Measurements from ENCODE around the gene GRPEL2. TPM values are rescaled to one million over a fixed set of nuclear protein-coding genes. Genes with fewer than 3 reads are reported as not detected.

GRPEL2 gene
- polyA plus RNA-seq, 3 donors, result 16.5 to 19.8 (median 18.7) TPM

GRCh38 chr5:149344151-149344550, 1.1 kb upstream of the GRPEL2 start:
- no peak for DNase-seq (ENCODE audit: extremely low read depth in 1 of 11, low read depth in 9 of 11, low spot score in 4 of 11)

- no peak for DNase-seq (ENCODE audit: extremely low read depth in 1 of 11, low read depth in 9 of 11, low spot score in 4 of 11)
Observed at GRCh38 chr5:149345892-149346222, 558 bp downstream of the GRPEL2 start.

- DNase-seq (ENCODE audit: extremely low read depth in 1 of 11, low read depth in 9 of 11, low spot score in 4 of 11), result no peak
Observed at GRCh38 chr5:149348518-149348917, 3.2 kb downstream of the GRPEL2 start.

GRCh38 chr5:149349382-149349781, 4.1 kb downstream of the GRPEL2 start:
- DNase-seq (ENCODE audit: extremely low read depth in 1 of 11, low read depth in 9 of 11, low spot score in 4 of 11), result no peak

- DNase-seq (ENCODE audit: extremely low read depth in 1 of 11, low read depth in 9 of 11, low spot score in 4 of 11), result no peak
Observed at GRCh38 chr5:149352169-149352568, 6.9 kb downstream of the GRPEL2 start.

GRCh38 chr5:149353911-149354310, 8.6 kb downstream of the GRPEL2 start:
- DNase-seq (ENCODE audit: extremely low read depth in 1 of 11, low read depth in 9 of 11, low spot score in 4 of 11), result no peak

- no peak for DNase-seq (ENCODE audit: extremely low read depth in 1 of 11, low read depth in 9 of 11, low spot score in 4 of 11)
Observed at GRCh38 chr5:149355688-149356087, 10.4 kb downstream of the GRPEL2 start.

DNA sequence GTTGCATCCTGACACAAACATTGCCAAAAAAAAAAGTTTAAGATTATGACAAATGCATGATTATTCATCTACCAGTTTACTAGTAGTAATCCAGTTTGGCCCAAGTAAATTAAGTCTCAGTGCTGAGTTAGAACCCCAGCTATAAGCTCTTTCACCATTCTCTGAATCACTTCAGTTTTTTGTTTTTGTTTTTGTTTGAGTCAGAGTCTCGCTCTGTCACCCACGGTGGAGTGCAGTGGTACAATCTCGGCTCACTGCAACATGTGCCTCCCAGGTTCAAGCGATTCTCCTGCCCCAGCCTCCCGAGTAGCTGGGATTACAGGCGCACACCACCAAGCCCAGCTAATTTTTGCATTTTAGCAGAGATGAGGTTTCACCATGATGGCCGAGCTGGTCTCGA, 11.1 kb downstream of the GRPEL2 start:
- DNase-seq (ENCODE audit: extremely low read depth in 1 of 11, low read depth in 9 of 11, low spot score in 4 of 11), result no peak

DNA sequence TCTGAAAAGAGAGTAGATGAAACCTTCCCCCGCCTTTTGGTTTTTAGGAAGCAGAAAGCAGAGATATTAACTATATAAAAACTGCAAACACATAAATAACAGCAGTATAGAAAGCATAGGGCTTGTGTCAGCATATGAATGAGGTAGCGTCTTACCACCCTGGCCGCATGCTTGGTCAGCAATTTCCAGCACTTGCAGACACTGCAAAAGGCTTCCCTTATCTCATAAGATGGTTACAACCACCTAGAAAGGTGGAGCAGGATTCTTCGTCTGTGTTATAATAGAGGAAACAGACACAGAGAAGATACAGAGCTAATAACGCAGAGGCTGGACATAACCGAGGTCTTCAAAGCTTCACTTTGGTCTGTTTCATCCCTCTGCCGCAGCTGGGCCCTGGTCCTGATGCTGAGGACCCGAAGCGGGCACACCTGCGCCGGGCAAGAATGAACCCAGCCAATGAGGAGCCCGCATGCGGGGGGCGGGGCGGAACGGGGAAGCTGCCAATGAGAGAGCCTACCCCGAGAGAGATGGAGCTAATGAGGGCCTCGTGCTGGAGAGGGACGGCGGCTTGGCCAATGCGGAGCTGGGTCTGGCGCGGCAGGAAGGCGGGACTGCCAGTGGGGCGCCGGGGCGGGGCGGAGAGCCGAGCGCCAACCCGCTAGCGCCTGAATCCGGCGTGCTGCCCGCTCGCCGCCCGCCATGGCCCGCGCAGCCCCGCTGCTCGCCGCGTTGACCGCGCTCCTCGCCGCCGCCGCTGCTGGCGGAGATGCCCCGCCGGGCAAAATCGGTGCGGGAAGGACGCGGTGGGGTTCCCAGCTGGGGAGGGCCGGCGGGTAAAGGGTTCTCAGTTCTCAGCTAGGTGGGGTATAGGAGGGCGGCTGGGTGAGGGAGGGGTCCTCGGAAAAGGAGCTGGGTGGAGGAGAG, 12.3 kb downstream of the GRPEL2 start, which contains the start of gene PCYOX1L:
TSS of gene PCYOX1L (plus strand) at position 677 of the 924 bp plus-strand sequence. CDS start at position 700, 23 bp downstream.
- DNase-seq (ENCODE audit: extremely low read depth in 1 of 11, low read depth in 9 of 11, low spot score in 4 of 11), result peak in 10 of 11 donors; percentile 79 to 93 (median 89)

DNA sequence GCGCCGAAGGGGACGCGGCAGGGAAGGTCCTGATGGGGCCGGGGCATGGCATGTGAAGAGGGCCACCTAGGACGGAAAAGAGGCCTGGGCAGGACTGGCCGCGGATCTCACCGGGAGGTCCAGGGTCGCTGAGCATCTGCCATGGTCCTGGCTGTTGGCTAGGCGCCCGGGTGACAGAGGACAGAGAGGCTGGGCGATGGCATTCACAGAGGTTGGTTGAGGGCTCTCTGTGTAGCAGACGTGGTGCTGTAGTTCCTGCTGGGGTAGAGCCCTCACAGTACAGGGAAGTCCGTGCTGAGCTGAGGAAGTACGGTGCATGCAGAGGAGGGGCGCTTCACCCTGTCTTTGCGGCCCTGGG, 13.0 kb downstream of the GRPEL2 start:
- no peak for DNase-seq (ENCODE audit: extremely low read depth in 1 of 11, low read depth in 9 of 11, low spot score in 4 of 11)

DNA sequence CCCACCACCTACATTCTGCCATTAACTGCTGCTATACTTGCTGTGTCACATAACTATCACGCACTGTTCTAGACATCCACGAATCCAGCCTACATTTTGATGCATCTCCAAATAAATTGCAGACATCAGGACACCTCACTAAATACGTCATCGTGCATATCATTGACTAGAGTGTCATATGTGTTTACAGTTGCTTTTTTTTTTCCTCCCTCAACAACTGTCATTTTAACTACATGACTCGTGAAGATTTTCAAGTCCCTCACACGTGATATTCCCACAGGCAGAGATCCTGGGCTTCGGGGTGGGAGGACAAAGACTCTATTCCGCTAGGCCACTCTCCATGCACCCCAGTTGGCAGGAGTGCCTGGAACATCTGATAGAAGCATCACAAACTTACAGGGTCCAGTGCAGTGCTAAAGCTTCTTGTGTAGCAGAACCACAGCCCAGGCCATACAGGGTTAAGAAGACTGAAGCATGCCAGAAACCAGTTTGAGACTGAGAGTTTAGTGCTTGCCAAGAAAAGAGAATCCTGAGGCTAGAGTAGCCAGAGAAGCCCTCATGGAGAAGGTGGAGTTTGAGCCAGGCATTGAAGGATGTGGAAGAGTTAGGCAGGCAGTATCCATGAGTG, 13.7 kb downstream of the GRPEL2 start:
- no peak for DNase-seq (ENCODE audit: extremely low read depth in 1 of 11, low read depth in 9 of 11, low spot score in 4 of 11)

DNA sequence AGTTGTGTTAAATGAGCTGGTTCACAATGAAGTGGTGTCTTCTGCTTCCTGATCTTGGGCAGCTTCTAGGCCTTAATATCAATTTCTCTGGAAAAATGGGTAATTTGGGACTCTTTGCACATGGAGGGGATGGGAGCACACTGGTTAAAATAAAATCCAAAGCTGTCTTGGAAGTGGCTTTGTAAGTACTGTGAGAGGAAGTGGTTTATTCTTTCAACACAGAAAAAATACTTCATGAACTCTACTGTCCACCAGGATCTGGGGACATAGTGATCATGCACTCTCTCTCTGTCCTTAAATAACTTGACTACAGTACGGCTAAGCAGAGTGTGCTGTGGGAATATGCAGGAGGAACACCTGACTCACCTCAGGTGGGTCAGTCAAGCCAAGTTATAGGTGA, 15.0 kb downstream of the GRPEL2 start:
- DNase-seq (ENCODE audit: extremely low read depth in 1 of 11, low read depth in 9 of 11, low spot score in 4 of 11), result no peak

DNA sequence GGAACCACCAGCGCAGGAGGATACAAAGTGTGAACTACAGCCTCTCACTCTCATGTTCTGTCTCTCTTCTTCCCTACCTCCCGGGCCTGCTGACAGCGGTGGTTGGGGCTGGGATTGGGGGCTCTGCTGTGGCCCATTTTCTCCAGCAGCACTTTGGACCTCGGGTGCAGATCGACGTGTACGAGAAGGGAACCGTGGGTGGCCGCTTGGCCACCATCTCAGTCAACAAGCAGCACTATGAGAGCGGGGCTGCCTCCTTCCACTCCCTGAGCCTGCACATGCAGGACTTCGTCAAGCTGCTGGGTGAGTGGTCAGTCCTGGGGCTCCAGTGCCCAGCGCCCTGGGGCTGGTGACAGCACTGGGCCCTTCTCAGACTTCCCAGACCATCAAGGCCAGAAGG, 17.2 kb downstream of the GRPEL2 start:
- no peak for DNase-seq (ENCODE audit: extremely low read depth in 1 of 11, low read depth in 9 of 11, low spot score in 4 of 11)

GRCh38 chr5:149363358-149363757, 18.1 kb downstream of the GRPEL2 start:
- no peak for DNase-seq (ENCODE audit: extremely low read depth in 1 of 11, low read depth in 9 of 11, low spot score in 4 of 11)

DNA sequence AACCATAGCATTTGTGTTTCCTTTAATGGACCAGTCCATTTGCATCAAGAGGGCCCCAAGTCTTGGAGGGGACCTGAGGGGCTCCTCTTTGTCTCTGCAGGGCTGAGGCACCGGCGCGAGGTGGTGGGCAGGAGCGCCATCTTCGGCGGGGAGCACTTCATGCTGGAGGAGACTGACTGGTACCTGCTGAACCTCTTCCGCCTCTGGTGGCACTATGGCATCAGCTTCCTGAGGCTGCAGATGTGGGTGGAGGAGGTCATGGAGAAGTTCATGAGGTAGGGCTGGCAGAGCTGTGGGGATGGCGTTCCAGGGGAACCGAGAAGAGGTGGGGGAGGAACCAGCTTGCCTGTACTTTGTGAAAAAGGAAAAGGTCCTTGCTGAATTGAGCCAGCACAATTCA, 18.6 kb downstream of the GRPEL2 start:
- no peak for DNase-seq (ENCODE audit: extremely low read depth in 1 of 11, low read depth in 9 of 11, low spot score in 4 of 11)

- no peak for DNase-seq (ENCODE audit: extremely low read depth in 1 of 11, low read depth in 9 of 11, low spot score in 4 of 11)
Observed at GRCh38 chr5:149364719-149365118, 19.4 kb downstream of the GRPEL2 start.

DNA sequence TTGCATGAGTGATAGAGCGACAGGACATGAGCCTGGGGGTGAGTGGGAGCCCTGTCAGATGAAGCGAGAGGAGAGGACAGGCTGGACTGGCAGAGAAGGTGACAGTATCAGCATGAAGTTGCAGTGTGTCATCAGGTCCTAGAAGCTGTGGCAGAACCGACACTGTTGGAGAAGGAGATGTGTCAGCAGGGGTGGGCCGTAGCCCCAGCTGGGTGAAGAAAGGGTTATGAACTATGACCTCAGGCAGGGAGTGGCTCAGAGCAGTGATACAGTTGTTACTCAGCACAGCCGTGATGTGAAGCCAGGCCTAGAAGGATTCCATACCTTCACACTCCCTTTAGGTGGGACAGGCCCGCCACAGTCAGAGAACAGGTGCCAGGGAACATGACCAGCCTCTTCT, 20.1 kb downstream of the GRPEL2 start:
- DNase-seq (ENCODE audit: extremely low read depth in 1 of 11, low read depth in 9 of 11, low spot score in 4 of 11), result no peak

- no peak for DNase-seq (ENCODE audit: extremely low read depth in 1 of 11, low read depth in 9 of 11, low spot score in 4 of 11)
Observed at GRCh38 chr5:149366169-149366729, 20.9 kb downstream of the GRPEL2 start.

- peak in 4 of 11 donors; percentile 54 to 69 (median 62) for DNase-seq (ENCODE audit: extremely low read depth in 1 of 11, low read depth in 9 of 11, low spot score in 4 of 11)
Observed at GRCh38 chr5:149367249-149367971, 22.1 kb downstream of the GRPEL2 start.
